Natural killer cell (primary cell): ENCODE measurements around the gene PCK1. TPM values are rescaled to one million over a fixed set of nuclear protein-coding genes. Genes with fewer than 3 reads are reported as not detected.

Source experiments
- ATAC-seq, 3 donors: fragments of 150-1000 bp in 2 of 3; fragments of 200-7000 bp in 1 of 3; cut with Tn5 transposase; 1 replicate in 1 of 3; 2 replicates in 2 of 3; pipeline ENCODE4 v1.10.0; 2021; ENCODE audit warnings: mild to moderate bottlenecking in 2 of 3, moderate library complexity in 2 of 3
- DNase-seq, 2 donors: peaks; one replicate each; pipeline versions ENCODE4 v3.0.0 to v3.0.0-alpha.2; 2013 to 2021; ENCODE audit warnings: mixed read lengths in 1 of 2
- H3K27ac ChIP-seq: one replicate; pipeline ENCODE4 v1.5.1; 2013; ENCODE audit warnings: mild to moderate bottlenecking, low read length
- H3K27me3 ChIP-seq: one replicate; pipeline ENCODE4 v1.6.1; 2013; ENCODE audit warnings: low read length; ENCODE audit not compliant: control insufficient read depth, insufficient read depth
- H3K36me3 ChIP-seq: one replicate; pipeline ENCODE4 v1.6.1; 2013; ENCODE audit warnings: low read length; ENCODE audit not compliant: control insufficient read depth, insufficient read depth
- H3K4me1 ChIP-seq: one replicate; pipeline ENCODE4 v1.6.1; 2013; ENCODE audit warnings: low read length; ENCODE audit not compliant: control insufficient read depth, insufficient read depth
- H3K4me3 ChIP-seq: one replicate; pipeline ENCODE4 v1.5.1; 2013; ENCODE audit warnings: low read length
- H3K9me3 ChIP-seq: one replicate; pipeline ENCODE4 v1.6.1; 2013; ENCODE audit warnings: low read length; ENCODE audit not compliant: control insufficient read depth, insufficient read depth
- H3K27ac Mint-ChIP-seq, 2 donors: one replicate each; pipeline ENCODE4 v1.8.0; 2022; ENCODE audit warnings: mild to moderate bottlenecking in 2 of 2, mixed read lengths in 2 of 2, moderate library complexity in 1 of 2
- H3K27me3 Mint-ChIP-seq, 2 donors: one replicate each; pipeline ENCODE4 v1.8.0; 2022; ENCODE audit warnings: low read depth in 2 of 2, mixed read lengths in 2 of 2
- H3K36me3 Mint-ChIP-seq: one replicate; pipeline ENCODE4 v1.8.0; 2022; ENCODE audit warnings: mixed read lengths
- H3K4me1 Mint-ChIP-seq, 2 donors: one replicate each; pipeline ENCODE4 v1.8.0; 2022; ENCODE audit warnings: mixed read lengths in 2 of 2
- H3K4me3 Mint-ChIP-seq: one replicate; pipeline ENCODE4 v1.8.0; 2022; ENCODE audit warnings: mild to moderate bottlenecking, moderate library complexity, mixed read lengths
- H3K9me3 Mint-ChIP-seq, 2 donors: one replicate each; pipeline ENCODE4 v1.8.0; 2022; ENCODE audit warnings: mixed read lengths in 2 of 2
- CTCF ChIP-seq: fragments of 200-600 bp; IDR thresholded peaks from one replicate; pipeline ENCODE4 v1.8.0; 2022; ENCODE audit warnings: antibody characterized with exemption
- WGBS: methylation state at CpG from one replicate; pipeline ENCODE4 v1.1.7; 2013; ENCODE audit warnings: missing lambda C conversion rate; ENCODE audit not compliant: insufficient coverage; 5-methylcytosine and 5-hydroxymethylcytosine counted together
- intact Hi-C: fragments of 100-400 bp; cut with micrococcal nuclease; formaldehyde crosslinking; loops from one replicate; pipeline ENCODE4 v1.14.2; 2022
- total RNA-seq, 4 donors: library from RNA; stranded (reverse); fragments of 120-200 nt in 1 of 4; gene quantifications; one replicate each; pipeline versions ENCODE4 v1.2.3 to v1.2.4, GENCODE V29; 2013 to 2022

Gene PCK1
- total RNA-seq, 3 donors from 2014 or later (not counting 1 experiment from before 2014, with no cell fraction given), result not detected

- no peaks in the 10 kb centered on the region for H3K9me3 Mint-ChIP-seq
- no peak overlapping the region for H3K27ac ChIP-seq
- no peaks in the 10 kb centered on the region for H3K4me1 ChIP-seq
- intact Hi-C loops, result no loop called here
- H3K36me3 Mint-ChIP-seq, result no peaks in the 10 kb centered on the region
- peaks cover 14 to 44% of the 10 kb centered on the region in 2 donors for H3K27me3 Mint-ChIP-seq
- H3K4me3 ChIP-seq, result no peak overlapping the region
- no peak overlapping the region for H3K27ac Mint-ChIP-seq
- H3K4me1 Mint-ChIP-seq, result no peaks in the 10 kb centered on the region
- no peaks in the 10 kb centered on the region for H3K27me3 ChIP-seq
- no peaks in the 10 kb centered on the region for H3K36me3 ChIP-seq
- 83% methylated on average over 7 of the region's 8 CpGs for WGBS
- no peak for ATAC-seq
- no peak for TF ChIP-seq CTCF
- no peaks in the 10 kb centered on the region for H3K9me3 ChIP-seq
- no peak overlapping the region for H3K4me3 Mint-ChIP-seq
- DNase-seq, result no peak
These were observed 1.0 kb upstream of the PCK1 start for GRCh38 chr20:57559658-57560553.

GRCh38 chr20:57561356-57562279 is 708 bp downstream of the PCK1 start:
- TF ChIP-seq CTCF, result no peak
- intact Hi-C loops, result no loop called here
- Histone ChIP-seq H3K27ac (no peak overlapping the region), H3K36me3 (no peaks in the 10 kb centered on the region), H3K4me1 (no peaks in the 10 kb centered on the region), H3K4me3 (no peak overlapping the region), H3K9me3 (no peaks in the 10 kb centered on the region), H3K27me3 (no peaks in the 10 kb centered on the region)
- DNase-seq (no peak), ATAC-seq (no peak)
- 75% methylated on average over 23 of the region's 24 CpGs for WGBS
- Mint-ChIP-seq H3K4me3 (no peak overlapping the region), H3K36me3 (no peaks in the 10 kb centered on the region), H3K27me3 (peaks cover 17 to 53% of the 10 kb centered on the region in 2 donors), H3K4me1 (no peaks in the 10 kb centered on the region), H3K27ac (no peak overlapping the region), H3K9me3 (no peaks in the 10 kb centered on the region)

- H3K4me1 ChIP-seq, result no peaks in the 10 kb centered on the region
- H3K36me3 Mint-ChIP-seq, result no peaks in the 10 kb centered on the region
These were observed 1.9 kb downstream of the PCK1 start for GRCh38 chr20:57562541-57563465.

More at GRCh38 chr20:57562541-57563465, 1.9 kb downstream of the PCK1 start:
- Mint-ChIP-seq H3K27ac (no peak overlapping the region), H3K9me3 (no peaks in the 10 kb centered on the region), H3K27me3 (peaks cover 11 to 42% of the 10 kb centered on the region in 2 donors), H3K4me3 (no peak overlapping the region), H3K4me1 (no peaks in the 10 kb centered on the region)
- Histone ChIP-seq H3K36me3 (no peaks in the 10 kb centered on the region), H3K4me3 (no peak overlapping the region), H3K9me3 (no peaks in the 10 kb centered on the region), H3K27ac (no peak overlapping the region), H3K27me3 (no peaks in the 10 kb centered on the region)
- no peak for DNase-seq
- no peak for TF ChIP-seq CTCF
- WGBS, result 91% methylated on average over 34 of the region's 35 CpGs
- no peak for ATAC-seq
- intact Hi-C loops, result no loop called here
